NCI-H146 treated with DMSO at 0.1 percent for 48 hours (cell line): Measurements from ENCODE around the gene ITGB1.

Source experiments
- DNase-seq: peaks from one replicate; lab custom pipeline; 2025; ENCODE audit not compliant: unreplicated experiment; lab: John Stamatoyannopoulos, UW

ITGB1 gene

DNA sequence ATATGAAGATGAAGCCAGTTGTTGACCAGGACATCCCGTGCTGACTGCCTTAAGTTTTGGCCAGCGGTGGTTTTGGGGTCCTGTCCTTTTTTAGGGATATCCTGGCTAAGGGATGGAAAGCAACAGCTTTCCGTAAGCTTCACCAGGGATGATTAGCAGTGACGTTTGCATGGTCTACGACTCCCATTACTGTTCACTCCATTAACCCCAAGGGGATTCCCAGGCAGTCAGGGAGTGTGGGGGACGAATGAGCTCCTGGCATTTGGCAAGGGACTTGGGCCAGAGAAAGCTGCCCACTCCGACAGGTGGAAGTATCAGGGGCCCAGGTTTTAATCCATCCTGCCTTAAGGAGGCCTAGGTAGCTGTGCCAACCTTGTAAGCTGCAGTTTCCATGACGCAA lies 66.8 kb downstream of the ITGB1 start:
- no peak for DNase-seq

DNA sequence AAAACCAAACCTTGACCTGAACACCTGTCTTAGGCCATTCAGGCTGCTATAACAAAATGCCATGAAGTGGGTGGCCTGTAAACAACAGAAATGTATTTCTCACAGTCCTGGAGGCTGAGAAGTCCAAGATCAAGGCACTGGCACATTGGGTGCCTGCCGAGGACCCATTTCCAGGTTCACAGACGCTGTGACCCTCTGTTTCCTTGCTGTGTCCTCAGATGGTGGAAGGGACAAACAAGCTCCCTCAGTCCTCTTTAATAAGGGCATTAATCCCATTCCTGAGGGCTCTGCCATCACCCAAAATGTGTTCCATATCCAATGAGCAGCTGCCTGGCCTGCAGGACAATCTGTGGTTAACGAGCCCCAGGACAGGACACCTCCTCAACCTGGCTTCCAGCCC lies 67.6 kb downstream of the ITGB1 start:
- DNase-seq: no peak

DNA sequence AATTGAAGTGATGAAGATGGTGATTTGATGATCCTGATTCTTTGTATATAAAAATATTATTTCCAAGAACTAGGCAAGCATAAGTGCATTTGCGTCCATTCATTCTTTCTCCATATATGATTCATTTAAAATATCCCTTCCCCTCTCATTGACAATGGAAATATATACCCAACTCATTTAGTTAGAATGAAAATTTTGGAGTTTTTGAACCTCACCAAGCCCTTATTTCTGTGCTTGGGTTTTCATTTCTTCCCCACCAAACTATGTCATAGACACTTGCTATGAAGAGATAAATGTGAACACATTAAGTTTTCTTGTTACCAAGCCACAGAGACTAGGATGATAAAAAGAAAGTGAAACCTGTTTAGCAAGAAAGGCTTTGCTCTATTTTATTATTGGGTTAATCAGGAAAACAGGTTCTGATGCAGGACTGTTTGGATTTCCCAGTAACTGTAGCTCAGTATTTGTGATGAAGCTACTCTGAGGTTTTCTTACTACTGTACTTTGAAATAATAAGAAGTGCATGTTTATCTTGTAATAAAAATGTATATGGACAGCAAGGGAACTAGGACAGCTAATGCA lies 68.3 kb downstream of the ITGB1 start:
- no peak for DNase-seq

DNA sequence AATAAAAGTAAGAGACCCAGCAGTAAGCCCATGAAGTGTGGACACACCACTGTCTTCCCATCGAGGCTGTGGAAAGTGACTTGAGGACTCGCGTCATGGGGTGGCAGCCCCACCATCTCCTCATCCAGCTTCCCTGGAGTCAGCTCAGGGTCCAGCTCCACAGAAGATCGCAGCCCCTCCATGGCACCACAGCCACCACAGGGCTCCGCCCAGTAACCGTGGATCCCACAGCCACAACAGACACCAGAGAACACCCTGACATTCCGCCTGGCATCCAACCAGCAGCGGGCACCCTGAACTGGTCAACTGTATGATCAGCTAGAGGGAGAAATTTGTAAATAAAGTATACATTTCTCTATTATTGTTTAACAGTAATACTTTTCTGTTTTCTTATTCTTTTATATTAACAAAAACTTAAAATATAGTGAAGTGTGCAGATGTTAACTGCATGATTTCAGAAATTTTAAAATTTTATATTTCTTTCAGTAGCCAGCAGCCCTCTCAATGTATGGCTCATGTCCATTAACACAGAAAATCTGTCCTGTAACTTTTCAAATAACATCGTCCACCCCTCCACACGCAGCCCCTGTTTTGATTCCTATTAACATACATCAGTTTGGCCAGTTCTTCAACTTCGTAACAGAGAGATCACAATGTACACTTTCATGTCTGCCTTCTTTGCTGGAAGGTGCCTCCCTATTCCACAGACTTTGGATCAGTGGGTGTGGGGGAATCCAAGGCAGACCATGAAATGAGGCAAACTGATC lies 69.7 kb downstream of the ITGB1 start:
- DNase-seq: no peak

DNA sequence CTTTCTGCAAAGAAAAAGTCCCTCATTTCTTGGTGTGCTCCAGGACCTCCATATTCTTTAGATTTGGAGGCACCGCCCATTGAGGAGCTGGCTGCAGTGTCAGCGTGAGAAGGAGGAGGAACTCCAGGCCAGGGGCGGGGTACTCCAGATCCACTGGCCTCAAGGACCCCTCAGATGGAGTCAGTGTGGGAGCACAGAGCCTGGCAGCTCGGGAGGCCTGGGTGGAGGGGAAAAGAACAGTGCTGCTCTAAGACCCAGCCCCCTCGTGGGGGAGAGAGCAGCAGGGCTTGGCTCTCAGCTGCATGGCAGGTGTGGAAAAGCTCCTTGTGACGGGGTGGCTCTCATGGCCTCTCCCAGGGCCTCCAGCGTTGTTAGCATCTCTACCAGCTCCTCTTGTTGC lies 70.5 kb downstream of the ITGB1 start:
- DNase-seq: no peak

DNA sequence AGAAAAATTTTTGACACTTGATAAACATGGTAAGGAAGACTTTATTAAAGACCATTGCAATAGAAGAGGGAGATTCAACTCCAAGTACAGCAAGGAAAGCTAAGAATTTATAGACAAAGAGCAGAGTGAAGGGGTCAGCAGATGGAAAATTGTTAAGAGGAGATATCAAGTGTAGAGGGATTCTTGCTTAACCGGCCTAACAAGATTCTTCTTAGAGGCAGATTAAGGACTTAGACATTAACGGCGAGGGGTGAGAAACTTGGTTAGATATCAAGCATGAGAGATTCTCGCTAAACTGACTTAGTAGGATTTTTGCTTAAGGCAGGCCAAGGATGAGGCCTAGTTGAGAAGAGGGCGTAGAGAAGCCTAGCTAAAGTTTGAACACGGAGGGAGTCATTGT lies 76.0 kb downstream of the ITGB1 start:
- DNase-seq: no peak

DNA sequence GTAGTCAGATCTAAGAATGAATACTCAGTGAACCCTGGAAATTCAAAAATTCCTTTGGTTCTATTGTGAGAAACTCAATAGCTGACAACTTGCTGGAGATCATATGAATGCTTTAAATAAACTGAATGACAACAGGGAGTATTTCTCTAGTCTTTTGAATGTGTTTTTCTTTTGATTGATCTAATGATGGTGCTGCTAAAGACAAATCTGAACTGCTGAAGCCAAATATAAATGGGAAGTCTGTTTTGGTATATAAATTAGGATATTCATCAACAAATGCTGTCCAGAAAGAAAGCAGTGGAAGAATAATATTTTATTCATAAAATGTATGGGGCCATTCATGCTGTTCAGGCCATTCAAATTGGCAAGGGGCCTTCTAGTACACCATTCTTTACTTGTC lies 79.4 kb downstream of the ITGB1 start:
- DNase-seq: no peak

DNA sequence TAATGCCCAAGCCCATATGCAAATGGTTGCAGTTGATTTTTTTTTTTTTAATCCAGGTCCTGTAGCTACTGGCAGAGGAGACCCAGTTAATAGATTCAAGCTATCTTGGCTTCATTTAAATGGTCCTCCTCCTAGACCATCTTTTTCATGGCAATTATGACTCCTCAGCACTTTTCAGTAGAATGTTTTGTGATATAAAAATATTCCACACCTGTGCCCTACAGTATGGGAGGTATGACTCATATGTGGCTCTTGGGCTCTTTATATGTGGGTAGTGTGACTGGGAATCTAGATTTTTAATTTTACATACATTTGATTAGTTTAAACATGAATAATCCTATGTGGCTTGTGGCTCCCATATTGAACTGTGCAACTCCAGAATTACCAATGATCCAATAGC lies 80.1 kb downstream of the ITGB1 start:
- no peak for DNase-seq

DNA sequence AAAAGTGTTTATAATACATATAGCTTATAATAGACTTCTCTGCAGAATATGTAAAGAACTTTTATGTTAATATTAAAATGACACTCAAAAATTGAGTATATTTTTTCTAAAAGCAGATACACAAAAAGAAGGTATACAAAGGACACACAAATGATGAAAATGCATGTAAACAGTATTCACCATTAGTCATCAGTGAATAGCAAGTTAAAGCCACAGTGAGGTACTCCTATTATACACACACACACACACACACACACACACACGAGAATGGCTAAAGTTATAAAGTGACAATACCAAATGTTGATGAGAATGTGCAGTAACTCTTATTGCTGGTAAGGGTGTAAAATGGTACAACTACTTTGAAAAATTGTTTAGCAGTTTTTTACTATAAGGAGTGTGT lies 92.9 kb downstream of the ITGB1 start:
- DNase-seq: no peak

DNA sequence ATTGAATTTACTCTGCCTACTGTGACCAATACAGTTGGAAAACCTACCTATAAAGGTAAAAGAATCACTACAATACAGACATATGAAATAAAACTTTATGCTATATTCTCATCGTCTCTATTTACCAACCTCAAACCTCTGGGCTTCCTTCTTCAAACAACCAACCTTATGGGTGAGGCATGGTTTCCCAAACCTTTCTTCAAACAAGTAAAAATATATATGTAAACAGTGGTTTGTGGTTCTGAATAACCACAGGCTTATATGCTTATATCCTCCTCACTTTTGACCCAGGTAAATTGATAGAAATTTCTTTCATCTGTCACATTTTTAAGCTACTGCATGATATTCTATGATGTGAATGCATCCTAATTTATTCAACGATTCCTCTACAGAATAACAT lies 103.6 kb downstream of the ITGB1 start:
- no peak for DNase-seq

DNA sequence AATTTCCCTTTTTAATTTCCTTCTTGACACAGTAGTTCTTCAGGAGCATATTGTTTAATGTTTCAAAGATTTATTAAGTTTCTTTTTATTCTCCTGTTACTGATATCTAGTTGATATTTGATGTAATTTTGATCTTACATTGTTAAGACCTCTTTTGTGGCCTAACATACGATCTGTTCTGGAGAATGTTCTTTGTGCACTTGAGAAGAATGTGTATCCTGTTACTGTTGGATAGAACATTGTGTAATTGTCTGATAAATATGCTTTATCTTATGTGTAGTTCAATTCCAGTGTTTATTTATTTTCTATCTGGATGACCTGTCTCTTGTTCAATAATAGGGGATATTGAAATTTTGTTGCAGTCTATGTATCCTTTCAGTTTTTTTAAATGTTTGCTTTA lies 106.7 kb downstream of the ITGB1 start:
- DNase-seq: no peak
